HG03108 (cell line): ENCODE measurements around the gene SHISAL2B.
"Not testable (repeated sequence)": the region's sequence is repeated elsewhere in the genome, so short reads cannot be mapped to it uniquely, and the experiment has no call there.

Experiments used
- ATAC-seq: cut with Tn5 transposase; IDR thresholded peaks from one replicate; pipeline ENCODE4 v1.9.1; 2021; ENCODE audit warnings: moderate library complexity; ENCODE audit not compliant: unreplicated experiment

The SHISAL2B gene

DNA sequence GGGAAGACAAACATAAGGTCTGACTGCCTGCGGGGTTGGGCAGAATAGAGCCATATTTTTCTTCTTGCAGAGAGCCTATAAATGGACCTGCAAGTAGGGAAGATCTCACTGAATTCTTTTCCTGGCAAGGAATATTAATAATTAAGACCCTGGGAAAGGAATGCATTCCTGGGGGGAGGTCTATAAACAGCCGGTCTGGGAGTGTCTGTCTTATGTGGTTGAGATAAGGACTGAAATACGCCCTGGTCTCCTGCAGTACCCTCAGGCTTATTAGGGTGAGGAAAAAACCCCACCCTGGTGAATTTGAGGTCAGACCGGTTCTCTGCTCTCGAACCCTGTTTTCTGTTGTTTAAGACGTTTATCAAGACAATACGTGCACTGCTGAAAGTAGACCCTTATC, 6.1 kb downstream of the SHISAL2B start:
- not testable (repeated sequence) for ATAC-seq

DNA sequence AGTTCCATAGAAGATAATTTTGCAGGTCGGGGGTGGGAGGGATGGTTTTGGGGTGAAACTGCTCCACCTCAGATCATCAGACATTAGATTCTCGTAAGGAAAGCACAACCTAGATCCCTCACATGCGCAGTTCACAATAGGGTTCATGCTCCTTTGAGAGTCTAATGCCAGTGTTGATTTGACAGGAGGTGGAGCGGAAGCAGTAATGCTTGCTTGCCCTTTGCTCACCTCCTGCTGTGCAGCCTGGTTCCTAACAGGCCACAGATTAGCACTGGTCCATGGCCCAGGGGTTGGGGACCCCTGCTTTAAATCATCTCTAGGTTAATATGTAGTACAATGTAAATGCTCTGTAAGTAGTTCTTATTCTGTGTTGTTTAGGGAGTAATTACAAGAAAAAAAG, 10.5 kb downstream of the SHISAL2B start:
- ATAC-seq, result no peak

DNA sequence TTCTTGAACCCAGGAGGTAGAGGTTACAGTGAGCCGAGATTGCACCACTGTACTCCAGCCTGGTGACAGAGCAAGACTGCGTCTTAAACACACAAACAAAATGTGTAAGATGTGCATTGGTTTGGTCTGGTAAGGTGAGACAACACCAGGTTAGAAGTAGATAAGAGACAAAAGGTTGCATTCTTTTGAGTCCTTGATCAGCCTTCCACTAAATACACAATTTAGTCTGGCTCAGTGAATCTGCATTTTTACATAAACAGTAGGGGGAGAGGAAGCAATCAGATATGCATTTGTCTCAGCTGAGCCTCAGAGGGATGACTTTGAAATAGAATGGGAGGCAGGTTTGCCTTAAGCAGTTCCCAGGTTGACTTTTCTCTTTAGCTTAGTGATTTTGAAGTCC, 15.8 kb downstream of the SHISAL2B start:
- ATAC-seq, result not testable (repeated sequence)

DNA sequence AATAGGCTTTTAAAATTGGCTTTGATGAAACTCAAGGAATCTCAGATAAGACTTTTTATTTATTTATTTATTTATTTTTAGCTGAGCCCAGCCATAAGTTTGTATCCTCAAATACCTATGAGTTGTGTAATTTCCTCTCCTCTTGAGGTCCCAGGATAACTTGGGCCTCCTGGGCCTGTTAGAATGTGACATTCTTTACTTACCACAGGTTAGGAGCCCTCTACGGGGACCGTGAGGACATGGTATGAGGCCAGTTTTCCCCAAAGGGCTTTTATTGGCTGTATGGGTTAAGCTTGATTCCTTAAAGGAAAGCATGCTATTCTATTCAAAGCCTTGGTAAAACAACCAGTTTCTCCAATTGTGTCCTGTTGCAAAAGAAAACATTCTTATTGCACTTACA, 16.9 kb downstream of the SHISAL2B start:
- no peak for ATAC-seq

DNA sequence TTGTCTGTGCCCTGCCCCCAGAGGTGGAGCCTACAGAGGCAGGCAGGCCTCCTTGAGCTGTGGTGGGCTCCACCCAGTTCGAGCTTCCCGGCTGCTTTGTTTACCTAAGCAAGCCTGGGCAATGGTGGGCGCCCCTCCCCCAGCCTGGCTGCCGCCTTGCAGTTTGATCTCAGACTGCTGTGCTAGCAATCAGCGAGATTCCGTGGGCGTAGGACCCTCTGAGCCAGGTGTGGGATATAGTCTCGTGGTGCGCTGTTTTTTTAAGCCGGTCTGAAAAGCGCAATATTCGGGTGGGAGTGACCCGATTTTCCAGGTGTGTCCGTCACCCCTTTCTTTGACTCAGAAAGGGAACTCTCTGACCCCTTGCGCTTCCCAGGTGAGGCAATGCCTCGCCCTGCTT, 24.2 kb downstream of the SHISAL2B start:
- ATAC-seq, result not testable (repeated sequence)

DNA sequence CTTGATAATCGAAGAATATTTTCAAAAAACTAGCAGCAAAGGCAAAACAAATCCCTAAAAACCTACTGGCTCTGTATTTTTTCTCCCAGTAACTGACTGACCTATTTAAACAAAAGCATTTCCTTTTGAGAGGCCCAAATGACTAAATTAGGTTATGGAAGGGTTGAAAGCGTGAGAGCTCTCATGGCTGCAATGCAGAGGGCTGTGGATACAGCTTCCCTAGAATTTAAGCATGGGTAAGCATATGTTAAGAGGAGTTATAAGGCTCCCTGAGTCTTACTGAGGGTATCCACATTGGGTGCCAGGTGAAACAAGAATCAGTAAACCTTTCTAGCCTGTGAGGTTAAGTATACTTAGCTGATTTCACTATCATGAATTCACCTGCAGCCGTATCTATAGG, 32.3 kb downstream of the SHISAL2B start:
- ATAC-seq, result no peak

DNA sequence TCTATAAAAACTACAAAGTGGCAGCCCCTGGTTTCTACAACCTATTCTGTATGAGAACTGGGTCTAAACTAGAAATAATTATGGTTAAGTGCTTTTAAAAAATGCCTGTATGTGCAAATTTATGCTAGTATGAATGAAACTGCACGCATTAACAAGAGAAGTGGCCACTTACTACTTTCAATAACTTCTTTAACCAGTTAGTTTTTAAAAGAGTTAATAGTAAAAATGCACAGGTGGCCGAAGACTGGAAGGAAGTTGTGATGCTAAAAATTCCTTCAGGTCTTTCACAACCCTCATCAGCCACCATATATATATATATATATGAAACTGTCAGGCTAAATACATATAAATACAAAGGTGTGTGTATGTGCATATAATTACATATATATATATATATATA, 36.8 kb downstream of the SHISAL2B start:
- ATAC-seq, result no peak

DNA sequence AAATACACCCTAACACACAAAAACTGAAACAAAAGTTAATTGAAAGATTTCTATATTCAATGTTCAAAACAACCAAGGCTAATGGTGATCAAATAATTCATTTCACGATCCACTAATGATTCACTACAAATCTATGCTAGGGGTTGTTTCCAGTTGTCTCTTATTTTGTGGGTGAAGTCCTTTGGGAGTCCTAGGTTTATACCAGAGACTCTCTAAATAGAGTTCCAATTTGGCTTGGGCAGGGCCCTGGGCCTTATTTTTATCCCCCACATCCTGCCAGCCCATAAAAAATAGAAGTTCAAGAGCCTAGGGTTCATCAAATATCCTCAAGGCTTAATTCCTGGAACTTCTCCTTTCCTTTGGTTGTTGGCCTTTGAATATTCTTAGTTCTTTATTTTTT, 52.1 kb downstream of the SHISAL2B start:
- ATAC-seq, result no peak

DNA sequence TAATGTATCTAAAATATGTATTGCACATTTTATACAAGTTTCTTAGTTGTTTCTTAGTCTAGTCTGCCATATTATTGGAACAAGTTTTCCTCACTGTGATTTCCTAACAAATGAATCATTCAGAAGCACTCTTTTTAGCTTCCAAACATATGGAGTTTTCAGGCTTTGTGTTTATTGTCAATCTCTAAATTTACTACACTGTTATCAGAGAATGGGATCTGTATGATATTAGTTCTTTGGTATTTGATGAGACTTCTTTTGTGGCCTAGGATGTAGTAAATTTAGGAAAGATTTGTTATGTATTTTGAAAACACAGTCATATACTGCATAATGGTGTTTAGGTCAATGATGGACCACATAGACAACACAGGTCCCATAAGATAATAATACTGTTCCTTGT, 52.5 kb downstream of the SHISAL2B start:
- no peak for ATAC-seq

DNA sequence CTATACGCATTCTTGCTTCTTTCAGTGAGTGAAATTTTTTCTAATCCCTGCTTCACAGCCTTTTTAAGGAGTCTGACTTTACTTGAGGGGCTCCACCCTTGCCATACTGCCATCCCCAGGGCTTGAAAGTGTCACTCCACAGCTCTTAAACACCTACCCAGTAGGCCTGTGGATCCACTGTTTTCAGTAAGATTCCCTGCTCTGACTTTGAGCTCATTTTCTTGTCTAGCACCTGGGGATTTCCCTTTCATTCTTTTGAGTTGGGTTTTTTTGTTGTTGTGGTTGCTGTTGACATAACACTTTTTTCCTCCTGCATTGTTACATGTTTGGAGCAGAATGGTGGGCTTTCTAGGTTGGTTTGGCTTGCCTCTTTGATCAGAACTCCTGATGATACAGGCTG, 54.6 kb downstream of the SHISAL2B start:
- ATAC-seq, result no peak

DNA sequence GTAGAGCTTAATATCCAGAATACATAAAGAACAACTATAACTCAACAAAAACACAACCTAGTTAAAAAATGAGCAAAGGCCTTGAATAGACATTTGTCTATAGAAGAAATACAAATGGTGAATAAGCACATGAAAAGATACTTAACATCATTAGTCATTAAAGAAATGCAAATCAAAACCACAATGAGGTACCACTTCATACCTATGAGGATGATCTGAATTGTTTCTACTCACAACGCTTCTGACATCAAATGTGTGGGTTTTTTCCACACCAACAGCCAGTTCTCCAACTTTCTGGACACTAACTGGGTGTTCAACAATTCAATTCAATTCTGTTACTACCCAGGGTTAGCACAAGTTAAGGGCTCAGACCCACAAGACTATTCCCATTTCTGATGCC, 56.1 kb downstream of the SHISAL2B start:
- ATAC-seq, result no peak

DNA sequence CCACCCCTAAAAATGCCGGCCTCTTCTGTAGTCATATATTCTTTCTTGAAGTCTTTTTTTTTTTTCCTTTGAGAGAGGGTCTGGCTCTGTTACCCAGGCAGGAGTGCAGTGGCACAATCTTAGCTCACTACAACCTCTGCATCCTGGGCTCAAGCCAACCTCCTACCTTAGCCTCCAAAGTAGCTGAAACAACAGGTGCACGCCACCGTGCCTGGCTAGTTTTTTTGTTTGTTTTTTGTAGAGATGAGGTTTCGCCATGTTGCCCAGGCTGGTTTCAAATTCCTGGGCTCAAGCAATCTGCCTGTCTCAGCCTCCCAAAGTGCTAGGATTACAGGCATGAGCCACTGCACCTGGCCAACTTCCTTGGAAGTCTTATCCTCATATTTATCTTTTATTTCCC, 59.1 kb downstream of the SHISAL2B start:
- ATAC-seq, result no peak

DNA sequence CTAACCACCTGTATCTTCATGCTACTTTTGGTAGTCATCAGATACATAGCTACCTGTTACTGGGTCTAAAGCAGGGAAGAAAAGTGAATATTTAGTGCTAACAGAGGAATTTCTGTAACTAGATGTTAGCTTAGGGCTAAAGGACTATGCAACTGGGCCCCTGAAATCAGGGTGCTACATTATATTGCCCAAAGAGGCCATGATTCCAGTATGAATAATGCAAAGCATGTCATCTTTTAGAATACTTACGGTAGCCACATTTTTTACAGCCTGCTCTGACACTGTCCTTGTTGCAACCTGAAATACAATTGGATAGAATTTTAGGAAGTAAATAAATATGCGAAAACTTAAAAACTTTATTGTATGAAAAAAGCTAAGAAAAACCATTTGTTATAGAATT, 63.8 kb downstream of the SHISAL2B start:
- no peak for ATAC-seq

DNA sequence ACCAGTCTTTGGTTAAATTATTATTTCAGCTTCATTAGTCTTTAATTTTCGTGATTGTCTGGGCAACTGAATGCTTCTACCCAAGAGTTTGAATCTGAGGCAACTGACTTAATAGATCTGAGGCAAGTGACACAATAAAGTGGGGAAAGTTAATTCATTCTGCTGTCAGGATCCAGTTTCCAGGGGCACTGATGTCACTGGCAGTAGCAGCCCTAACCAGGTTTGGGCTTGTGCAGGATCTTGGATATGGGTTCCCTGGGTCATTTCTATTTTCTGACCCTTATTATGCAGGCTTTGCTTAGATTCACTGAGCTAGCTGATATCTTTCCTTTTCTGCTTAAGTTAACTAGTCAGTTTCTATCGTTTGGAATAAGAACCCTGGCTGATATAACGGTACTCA, 68.6 kb downstream of the SHISAL2B start:
- ATAC-seq, result no peak

DNA sequence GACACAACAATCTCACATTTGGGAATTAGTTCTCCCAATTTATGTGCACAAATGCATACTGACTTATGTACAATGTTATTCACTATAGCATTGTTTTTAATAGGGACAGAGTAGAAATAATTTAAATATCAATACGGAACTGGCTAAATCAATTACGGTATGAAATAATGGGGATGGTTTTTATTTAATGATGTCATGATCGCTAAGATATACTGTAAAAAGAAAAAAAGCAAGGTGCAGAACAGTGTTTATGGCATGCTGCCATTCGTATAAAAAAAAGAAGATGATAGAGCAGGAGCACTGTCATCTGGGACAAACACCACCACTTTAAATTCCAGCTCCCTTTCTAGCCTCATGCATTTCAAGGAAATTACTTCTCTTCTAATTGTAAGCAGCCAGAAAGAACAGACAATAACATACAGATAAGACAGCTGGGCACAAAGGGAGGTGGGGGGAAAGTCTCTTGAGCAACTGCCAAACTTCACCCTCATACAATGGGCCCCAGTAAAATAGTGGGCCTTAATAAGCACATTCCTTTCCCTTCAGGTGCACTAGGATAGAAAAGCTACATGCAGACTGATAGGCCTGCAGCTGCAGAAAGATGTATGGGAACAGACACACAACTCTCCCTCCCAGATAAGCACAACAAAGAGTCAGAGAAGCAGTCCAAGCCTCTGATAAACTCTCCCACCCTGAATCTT, 69.8 kb downstream of the SHISAL2B start:
- ATAC-seq, result no peak

DNA sequence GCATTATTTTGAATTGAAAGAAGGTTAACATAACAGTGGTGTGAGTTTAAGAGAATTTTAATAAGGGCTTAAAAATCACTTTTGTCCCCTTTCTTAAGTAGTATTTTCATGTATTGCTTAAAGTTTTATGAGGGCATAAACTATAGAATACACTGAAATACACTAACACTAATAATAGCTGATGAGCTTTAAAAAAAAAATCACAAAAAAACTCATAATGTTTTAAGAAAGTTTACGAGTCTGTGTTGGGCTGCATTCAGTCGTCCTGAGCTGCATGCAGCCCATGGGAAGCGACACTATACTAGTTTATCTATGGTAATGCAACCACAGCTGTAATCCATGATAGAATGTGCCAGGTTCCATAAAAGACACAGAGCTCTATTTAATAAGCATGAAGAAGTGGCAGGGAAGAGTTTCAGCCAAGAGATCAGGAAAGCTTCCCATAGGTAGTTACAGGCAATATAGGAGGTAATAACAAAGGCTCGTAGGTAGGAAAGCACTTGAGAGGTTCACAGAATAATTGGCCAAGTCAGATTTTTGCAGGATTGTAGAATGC, 73.7 kb downstream of the SHISAL2B start:
- no peak for ATAC-seq

DNA sequence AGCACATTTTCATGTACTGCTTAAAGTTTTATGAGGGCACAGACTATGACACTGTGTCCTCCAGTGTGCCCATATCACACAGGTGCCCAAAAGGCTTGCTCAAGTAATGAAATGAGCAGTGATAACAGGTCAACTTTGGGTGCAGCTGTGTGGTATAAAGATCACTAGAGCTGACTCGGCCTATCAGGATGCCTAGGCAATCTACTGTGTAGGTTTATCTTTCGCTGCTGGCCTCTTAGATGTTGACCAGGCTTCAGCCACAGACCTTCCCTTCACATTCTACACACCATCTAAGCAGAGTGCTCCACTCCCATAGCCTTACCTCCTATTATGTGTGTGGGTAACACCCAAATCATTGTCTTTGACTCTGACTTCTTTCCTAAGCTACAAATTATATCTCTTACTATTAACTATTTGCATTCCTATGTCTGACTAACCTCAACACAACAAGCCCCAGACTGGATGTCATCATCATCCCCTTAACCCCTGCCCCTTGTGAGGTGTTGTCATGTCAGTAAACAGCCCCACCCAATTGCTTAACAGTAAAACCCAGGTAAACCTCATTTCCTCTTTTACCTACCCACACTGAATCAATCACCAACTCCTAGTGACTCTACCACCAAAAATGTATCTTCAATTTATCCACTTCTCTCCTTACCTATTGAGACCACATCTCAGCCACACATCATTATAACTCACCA, 75.7 kb downstream of the SHISAL2B start:
- no peak for ATAC-seq

DNA sequence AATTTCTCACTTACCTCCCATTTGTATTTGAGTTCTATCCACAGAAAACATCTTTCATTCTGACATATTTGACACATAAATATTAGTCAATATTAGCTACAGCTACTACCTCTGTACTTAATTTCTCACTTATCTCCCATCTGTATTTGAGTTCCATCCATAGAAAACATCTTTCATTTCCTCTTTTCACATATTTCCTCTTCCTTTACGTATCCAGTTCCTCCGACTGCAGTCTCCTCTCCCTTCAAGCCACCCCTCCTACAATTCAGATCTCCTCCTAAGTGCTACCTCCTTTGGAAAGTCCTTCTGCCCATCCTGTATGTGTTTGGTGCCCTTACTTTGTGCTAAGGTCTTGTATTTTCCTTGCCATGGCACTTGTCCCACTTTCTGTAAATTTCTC, 76.6 kb downstream of the SHISAL2B start:
- no peak for ATAC-seq
